ENCODE results near the gene TSPAN32.
"Not testable (repeated sequence)": the region's sequence is repeated elsewhere in the genome, so short reads cannot be mapped to it uniquely, and the experiment has no call there.

The TSPAN32 gene

DNA sequence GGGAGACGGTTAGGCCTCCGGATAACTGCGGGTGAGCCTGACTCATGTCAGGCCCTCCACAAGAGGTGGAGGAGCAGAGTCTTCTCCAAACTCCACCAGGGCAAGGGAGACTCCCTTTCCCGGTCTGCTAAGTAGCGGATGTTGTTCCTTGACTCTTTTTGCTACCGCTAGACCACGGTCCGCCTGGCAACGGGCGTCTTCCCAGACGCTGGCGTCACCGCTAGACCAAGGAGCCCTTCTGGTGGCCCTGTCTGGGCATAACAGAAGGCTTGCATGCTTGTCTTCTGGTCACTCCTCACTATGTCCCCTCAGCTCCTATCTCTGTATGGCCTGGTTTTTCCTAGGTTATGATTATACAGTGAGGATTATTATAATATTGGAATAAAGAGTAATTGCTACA is 15.5 kb upstream of the TSPAN32 start:
- not testable (repeated sequence) for DNase-seq (ENCODE audit: low read depth, low spot score)

DNA sequence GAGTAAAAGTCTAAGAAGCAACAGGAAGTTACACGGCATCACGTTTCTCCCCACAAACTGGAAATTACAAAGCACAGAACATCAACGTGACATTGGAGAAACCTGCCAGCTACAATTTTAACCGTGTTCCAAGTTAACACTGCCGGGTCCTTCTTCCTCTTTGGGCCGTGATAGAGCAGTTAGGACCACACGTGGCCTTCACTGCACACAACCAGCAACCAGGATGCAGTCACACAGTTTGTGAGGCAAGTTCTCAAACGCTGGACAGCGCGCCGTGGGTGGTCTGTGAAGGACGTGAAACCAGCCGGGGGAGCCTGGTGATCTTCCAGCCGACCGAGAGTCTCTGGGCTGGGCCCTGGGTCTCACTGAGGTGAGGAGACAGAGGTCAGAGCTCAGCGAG is 14.7 kb upstream of the TSPAN32 start:
- DNase-seq (ENCODE audit: low read depth, low spot score), result no peak

DNA sequence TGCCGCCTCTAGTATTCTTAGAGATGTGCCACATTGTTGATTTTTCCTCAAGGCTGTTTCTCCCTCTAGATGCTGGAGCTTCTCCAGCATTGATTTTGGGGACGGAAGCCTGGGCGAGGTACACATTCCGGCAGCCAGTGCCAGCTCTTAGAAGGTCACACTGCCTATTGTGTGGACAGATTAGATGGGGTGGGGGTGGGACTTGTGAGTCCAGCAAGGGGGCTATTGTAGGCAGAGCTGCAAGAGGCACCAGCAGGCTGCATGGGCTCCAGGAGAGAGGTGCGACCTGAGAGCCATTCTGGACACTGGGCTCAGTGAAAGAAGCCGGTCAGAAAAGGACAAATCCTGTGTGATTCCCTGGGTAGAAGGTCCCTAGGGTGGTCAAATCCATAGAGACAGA is 12.5 kb upstream of the TSPAN32 start:
- no peak for DNase-seq (ENCODE audit: low read depth, low spot score)

DNA sequence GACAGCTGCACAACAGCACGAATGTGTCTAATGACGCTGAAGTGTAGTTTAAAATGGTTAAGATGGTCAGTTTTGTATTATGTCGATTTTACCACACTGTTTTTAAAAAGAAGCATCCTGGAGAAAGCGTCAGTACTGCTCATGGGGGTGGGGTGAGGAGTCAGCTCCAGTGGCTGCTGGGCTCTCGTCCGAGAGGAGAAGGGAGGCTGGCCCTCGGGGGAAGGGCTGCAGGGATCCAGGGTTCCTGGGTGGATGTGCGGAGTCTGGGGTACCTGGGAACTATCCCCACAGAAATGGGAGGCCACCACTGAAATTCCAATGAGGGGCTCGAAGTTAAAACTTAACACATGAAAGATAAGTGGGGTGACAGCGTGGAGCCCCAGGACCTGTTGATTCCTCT is 12.0 kb upstream of the TSPAN32 start:
- DNase-seq (ENCODE audit: low read depth, low spot score), result no peak

DNA sequence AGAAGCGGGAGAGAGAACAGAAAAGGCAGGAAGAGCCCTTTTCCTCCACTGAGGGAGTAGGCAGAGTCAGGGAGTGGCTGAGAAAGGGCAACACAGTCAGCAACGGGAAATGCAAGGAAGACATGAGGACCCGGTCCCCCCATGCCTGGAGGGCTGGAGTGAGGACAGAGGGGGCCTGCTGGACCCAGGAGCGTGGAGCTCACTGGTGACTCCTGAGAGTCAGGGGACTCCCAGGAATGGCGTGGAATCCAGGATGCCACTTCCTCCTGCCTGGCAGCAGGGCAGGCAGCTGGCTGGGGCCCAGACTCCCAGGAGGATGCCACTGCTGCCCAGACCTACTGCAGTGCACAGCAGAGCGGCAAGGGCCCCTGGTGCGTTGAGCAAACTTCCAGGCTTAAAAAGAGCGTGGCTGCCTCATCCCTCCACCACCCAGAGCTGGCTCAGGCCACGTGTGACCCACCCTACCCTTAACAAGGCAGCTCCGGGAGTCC is 11.4 kb upstream of the TSPAN32 start:
- DNase-seq (ENCODE audit: low read depth, low spot score), result no peak

DNA sequence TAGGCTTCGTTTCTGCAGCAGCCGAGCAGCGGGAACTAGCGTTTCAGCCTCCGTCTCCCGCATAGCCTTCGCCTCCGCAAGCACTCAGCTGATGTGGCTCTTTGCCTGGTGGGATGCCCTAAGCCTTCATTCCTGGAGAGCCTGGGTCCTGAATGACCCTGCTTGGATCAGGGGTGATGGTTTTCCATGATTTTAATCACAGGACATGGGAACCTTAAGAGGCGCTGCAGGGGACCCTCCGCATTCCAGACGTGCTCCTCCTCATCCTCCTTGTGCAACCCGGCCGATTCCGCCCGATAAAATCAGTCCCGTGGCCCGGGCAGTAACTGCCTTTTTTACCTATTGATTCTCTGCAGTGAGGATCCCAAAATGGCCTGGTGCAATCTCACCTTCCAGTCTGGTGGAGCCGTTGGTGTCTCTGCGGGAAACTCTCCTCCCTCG is 8.3 kb upstream of the TSPAN32 start:
- DNase-seq (ENCODE audit: low read depth, low spot score), result no peak

DNA sequence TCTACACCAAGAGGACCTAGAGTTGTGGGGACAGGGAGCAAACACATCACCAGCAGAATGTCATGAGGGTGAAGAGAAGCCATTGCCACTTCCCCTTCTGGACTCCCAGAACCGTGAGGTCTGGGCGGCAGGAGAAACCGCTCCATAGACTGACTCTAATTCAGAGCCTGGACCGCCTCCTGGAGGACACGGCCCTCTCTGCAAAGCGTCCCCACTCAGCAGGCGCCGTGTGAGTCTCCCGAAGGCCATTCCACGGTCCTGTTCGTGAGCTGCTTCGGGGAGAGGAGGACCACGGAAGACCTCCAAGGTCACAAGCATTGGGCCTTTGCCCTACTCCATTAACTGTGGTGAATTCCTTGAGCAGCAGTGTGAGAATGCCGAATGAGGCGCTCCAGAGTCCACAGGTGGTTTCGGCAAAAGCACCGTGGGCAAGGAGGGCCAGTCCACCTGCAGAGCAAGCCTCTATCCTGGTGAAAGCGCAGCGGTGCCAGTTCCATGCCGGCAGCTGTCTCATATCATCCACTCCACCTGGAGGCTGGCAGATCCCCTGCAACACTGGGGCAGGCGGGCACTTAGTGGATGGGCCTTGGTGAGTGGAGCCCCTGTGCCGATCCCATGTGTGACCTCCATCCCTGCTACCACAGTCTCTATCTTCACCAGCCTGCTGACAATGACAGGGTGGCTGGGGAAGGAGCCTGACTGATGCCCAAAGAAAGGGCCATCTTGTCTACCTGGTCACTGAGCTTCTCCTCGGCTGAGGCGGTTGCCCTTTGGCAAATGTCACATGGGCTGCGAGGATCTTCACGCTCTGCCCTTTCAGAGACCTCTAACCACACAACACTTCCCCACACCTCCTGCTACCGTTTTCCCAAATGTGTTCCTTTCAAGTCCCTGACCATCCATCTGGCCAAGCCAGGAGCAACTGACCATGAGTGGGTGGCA is 7.6 kb upstream of the TSPAN32 start:
- no peak for DNase-seq (ENCODE audit: low read depth, low spot score)

DNA sequence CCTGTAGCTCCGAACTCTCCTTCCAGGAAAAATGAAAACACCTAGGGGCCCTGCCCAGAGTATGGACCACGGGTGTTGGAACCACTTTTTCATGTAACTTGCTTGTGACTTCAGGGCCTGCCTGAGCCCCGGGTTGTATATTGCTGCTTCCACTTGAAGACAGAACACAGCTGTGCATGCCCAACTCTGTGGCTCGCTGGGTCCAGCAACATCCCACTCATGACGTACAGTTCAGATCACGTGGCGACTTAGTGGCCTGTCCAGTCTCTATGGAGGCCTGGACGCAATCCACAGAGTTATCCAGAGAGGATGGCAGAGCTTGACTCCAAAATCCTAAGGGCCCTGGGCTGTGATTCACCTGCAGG is 6.9 kb upstream of the TSPAN32 start:
- DNase-seq (ENCODE audit: low read depth, low spot score), result no peak

DNA sequence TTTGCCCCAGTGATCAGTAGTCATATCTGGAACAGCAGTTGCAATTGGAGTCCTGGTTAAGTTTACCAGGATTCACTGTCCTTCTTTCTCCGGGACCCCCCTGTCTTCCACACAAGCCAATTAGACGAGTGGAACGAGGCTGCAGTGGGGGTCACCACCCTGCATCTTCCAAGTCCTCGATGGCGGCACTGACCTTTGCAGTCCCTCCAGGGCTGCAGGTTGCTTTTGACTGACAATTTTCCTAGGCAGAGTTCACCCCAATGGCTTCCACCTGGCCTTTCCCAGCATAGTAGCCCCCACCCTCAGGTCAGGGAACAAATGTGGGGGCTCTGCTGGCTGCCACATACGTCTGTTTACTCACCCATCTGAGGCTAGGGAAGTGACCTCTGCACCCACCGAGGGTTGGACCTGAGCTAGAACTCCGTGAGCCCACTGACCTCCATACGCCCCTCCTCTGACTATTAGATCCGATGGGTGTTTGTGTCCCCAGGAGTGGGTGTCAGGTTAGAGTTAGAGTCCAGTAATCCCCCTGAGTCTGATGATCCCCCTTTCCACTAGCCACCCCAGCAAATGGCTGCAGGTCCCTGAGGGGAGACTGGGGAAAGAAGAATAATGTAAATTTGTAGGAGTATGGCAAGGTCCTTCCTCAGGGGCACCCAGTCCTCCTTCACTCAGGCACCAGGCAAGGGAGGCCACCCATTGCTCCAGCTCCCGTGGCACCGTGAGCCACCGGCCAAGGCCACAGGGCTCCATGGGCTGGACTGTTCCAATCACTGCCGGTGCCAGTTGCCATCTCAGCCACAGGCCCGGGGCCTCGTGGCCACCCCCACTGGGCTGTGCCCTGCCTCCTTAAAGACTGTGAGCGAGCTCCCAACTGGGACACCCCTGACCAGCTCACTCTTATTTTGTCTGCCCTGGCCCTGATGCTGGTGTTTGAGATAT is 5.6 kb upstream of the TSPAN32 start:
- no peak for DNase-seq (ENCODE audit: low read depth, low spot score)

DNA sequence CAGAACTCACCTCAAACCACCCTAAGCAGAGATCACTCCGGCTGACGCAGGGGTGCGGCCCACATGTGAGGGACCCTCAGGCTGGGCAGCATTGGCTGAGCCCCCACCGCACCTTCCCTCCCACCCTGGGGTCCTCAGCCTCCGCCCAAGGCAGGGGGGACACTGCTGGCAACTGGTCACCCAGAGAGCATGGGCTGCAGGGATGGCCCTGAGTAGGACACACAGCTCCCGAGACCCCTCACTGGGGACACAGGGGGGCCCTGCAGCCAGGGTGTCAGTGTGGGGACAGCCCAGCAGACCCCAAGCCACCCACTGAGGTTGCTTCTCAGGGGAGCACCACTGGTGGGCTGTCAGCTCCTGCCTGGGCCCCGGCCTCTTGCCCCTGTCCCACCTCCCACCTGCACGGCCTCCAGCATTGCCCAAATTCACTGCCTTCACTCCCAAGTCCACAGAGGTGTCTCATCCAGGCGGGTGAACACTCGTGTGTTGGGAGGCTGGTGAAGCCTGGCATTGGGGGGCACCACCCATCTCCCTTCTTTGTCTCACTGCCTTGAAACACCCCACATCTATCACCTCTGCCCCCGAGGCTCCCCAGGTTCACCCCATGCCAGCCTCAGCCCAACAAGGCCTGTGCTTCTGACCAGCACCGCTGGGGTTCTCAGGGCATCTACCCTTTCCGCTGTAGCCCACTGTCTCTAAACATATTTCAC is 4.7 kb upstream of the TSPAN32 start:
- no peak for DNase-seq (ENCODE audit: low read depth, low spot score)

DNA sequence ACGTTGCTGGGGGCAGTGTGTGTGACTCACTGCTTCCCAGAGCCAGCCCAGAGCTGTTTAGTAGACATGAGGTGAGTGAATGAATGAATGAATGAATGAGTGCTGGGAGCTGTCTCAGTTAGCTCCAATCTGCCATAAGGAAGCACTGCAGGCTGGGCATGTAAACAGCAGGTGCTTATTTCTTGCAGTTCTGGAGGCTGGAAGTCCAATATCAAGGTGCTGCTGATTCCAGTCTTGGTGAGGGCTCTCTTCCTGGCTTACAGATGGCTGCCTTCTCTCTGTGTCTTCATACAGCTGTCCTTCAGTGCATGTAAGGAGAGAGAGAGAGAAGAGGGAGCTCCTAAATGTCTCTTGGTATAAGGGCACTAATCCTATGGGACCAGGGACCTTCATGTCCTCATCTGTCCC is 4.2 kb upstream of the TSPAN32 start:
- DNase-seq (ENCODE audit: low read depth, low spot score), result no peak

DNA sequence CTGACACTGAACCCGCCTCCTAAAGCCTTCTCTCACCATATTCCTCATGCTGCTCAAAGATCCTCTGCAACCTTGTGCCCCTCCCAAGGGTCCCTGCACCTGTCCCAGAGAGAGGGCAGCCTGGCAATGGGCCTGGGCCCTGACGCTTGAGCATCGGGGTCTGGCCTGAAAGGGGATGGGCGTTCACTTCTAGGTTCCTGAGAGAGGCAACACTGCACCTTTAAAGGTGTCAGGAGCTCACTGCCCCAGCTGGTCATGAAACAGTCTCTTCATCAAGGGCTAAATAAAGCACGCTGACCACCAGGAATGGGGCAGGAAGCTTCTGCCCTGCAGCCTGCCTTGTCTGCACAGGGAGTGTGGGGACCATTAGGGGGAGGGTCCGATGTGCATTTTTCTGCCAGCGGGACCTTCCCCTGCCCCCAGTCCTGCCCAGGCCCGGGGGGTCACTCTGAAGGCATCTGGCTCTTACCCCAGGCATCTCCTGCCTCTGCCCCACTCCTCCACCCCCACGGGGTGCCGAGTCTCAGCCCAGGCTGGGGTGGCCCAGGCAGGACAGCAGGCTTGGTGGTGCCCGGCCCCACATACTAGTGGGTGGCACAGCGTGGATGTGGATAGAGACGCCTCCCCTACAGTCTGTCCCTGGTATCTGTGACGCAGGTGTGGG is 3.5 kb upstream of the TSPAN32 start:
- no peak for DNase-seq (ENCODE audit: low read depth, low spot score)

DNA sequence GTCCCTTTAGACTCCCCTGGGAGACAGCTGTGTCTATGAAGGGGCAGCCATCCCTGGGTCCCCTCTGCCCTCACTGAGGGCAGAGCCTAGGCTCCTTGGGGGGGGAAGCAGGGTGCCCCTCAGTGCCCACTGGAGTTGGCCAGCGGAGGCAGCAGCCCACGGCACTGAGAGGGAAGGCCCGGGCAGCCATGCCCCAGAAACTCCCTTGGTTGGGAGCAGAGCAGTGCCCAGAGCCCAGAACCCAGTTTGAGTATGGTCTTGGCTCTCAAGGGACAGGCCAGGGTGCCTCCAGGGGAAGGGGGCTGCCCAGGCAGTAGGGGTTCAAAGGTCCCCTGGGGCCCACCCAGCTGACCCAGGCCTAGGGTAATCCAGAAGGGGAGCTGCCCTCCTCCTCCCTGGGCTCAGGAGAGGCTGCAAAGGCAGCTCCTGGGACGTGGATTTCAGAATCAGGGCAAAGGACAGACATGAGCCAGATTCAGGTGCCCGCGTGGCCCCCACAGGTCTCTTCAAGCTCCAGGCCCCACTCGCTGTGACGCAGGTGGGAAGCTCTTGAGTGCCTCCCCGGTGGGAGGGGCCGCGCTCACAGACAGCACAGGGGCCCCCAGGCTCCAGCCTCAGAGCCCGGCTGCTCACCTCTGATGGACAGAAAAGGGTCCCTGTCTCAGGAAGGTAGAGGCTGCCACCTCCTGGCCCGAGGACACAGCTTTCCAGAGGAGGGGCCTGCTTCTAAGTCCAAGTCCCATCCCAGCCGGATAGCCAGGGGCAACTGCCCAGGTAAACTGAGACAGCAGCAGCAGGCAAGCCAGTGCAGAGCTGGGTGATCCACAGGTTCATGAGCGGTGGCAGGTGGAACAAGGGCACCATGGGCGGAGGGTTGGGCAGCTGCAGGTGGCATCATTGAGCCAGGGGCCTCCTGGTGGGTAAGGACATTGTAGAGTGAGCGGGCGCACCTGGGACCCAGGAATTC is 2.7 kb upstream of the TSPAN32 start:
- DNase-seq (ENCODE audit: low read depth, low spot score), result no peak

DNA sequence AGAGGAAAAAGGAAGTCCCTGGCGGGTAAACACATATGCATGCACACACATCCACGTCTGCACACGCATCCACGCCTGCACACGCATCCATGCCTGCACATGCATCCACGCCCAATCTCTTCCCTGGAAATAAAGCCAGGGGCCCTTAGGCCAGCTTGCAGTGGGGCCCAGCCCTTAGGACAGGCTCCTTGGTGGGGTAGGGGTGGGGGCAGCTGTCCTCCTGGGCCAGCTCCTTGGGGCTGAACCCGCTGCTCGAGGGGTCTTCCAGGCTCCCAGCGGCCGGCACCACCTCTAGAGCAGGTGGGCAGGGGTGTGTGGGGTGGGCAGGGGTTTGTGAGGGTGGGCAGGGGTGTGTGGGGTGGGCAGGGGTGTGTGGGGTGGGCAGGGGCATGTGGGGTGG is 2.0 kb upstream of the TSPAN32 start:
- DNase-seq (ENCODE audit: low read depth, low spot score), result no peak

DNA sequence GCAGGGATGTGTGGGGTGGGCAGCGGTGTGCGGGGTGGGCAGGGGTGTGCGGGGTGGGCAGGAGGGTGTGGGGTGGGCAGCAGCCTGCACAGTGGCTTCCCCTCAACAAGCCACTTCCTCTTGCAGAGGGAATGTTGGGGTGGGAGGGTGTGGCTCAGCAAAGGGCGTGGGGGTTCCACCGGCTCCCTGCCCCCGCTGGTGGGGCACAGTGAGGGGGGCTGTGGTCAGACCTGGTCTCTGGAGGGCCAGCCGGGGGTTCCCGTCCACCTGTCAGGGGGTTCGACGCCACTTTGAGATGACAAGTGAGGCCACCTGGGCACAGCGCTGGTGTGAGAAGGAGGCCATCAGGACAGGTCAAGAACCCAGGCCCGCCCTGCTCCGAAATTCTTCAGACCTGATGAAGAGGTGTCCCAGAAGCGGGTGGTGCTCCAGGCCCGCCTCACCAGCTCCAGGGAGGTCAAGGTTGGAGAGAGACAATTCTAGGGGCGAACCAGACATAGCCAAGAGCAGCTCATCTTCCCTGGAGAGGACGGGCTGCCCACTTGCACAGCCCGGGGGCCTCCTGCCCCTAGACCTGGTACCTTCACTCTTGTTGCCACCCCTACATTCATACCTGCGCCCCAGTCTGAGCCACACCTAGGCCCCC is 1.4 kb upstream of the TSPAN32 start:
- no peak for DNase-seq (ENCODE audit: low read depth, low spot score)

DNA sequence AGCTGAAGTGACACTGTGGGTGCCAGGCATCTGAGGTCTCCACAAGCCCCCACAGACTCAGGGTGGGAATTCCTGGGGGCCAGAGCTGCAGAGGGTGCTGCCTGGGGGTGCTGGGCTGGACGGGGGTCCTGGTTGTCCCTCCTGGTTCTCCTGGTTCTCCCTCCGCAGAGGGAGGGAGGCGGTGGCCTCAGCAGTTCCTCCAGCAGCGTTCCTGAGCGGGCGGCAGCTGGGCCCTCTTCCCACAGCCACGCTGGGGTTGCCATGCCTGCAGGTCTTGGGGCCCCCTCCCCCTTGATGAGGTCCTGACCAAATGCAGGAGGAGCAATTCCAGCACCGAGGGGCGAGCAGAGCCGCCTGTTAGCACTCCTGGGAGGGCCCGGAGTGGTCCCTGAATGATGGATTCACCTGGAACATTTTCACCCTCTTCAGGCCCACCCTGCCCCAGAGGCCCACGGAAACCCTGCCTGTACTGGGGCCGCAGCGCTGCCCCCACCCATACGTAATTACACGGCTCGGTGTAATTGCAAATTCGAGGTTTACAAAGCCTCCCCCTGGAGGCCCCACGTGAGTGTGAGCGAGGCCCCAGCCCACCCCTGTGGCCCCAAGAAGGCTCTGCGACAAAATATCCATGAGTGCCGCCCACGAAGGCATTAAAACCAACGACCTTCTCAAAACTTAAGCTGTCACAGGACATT is 730 bp upstream of the TSPAN32 start:
- DNase-seq (ENCODE audit: low read depth, low spot score), result no peak

DNA sequence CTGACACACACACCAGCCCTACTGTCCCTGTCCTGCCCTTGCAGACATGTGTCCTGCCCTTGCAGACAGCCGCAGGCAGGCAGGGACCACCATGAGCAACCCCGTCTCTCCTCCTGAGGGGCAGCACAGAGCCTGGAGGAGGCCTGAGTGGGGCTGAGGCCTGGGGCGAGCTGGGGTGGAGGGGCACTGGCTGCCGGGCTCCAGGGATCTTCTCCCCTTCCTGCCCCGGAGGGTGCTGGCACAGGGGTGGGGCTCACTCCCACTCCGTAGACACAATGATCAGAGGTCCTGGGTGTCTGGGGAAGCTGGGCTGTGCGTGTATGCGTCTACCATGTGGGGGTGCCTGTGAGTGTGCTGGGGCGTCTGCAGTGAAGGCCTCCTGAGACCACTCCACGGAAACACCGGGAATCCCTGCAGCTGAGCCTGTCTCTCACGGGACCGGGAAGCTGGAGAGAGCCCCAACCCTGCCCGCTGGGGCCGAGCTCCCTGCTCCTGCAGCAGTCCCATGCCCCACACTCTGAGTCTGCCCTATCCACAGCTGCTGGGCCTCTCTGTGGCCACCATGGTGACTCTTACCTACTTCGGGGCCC is 588 bp downstream of the TSPAN32 start:
- DNase-seq (ENCODE audit: low read depth, low spot score), result no peak

DNA sequence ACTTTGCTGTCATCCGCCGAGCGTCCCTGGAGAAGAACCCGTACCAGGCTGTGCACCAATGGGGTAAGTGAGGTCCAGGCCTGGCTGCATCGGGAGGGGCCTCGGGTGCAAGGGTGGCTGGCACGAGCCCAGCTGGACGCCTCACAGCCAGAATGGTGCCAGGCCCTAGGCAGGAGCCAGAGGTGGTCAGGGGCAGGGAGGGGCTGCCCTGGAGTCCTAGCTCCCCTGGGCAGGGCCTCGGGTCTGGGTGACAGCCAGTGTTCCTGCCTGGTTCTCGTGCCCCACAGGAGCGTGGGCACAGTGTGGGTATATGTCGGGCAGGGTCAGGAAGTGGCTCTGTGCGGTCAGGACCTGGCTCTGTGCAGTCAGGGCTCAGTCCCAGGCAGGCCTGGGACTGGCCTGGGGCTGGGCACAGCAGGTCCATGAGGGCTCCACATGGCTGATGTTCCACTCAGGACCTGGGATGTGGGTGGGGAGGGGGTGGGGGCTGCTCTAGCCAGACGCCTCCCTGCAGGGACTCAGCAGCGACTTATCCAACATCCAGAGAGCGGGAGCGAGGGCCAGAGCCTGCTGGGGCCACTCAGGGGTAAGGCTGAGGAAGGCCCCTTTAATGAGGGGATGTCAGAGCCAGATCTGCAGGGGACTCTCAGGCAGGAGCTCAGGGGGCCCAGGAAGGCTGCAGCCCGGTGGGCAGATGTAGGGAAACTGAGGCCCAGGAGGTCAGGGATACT is 1.2 kb downstream of the TSPAN32 start:
- DNase-seq (ENCODE audit: low read depth, low spot score), result no peak
